SKM-1 treated with dmso at 0.1 percent for 144 hours (cell line): Measurements from ENCODE around the gene FAM153A.
"Not testable (repeated sequence)": the region's sequence is repeated elsewhere in the genome, so short reads cannot be mapped to it uniquely, and the experiment has no call there.

ENCODE experiments used
- DNase-seq: peaks from one replicate; lab custom pipeline; 2025; ENCODE audit not compliant: unreplicated experiment; lab: John Stamatoyannopoulos, UW

The FAM153A gene

GRCh38 chr5:177747354-177747753, 35.3 kb downstream of the FAM153A start:
- not testable (repeated sequence) for DNase-seq

GRCh38 chr5:177724858-177725257, 57.8 kb downstream of the FAM153A start:
- not testable (repeated sequence) for DNase-seq

- DNase-seq = not testable (repeated sequence)
These were observed 58.7 kb downstream of the FAM153A start for GRCh38 chr5:177723831-177724485.

GRCh38 chr5:177722829-177723228, 59.9 kb downstream of the FAM153A start:
- not testable (repeated sequence) for DNase-seq

- DNase-seq = not testable (repeated sequence)
These were observed 62.7 kb downstream of the FAM153A start for GRCh38 chr5:177719989-177720388.

GRCh38 chr5:177715423-177715822, 67.3 kb downstream of the FAM153A start:
- not testable (repeated sequence) for DNase-seq

- not testable (repeated sequence) for DNase-seq
These were observed 86.6 kb downstream of the FAM153A start for GRCh38 chr5:177696100-177696499.

- DNase-seq = not testable (repeated sequence)
These were observed 87.3 kb downstream of the FAM153A start for GRCh38 chr5:177695356-177695930.

GRCh38 chr5:177694518-177694835, 88.2 kb downstream of the FAM153A start:
- not testable (repeated sequence) for DNase-seq

GRCh38 chr5:177693671-177694517, 88.8 kb downstream of the FAM153A start:
- not testable (repeated sequence) for DNase-seq

- DNase-seq = not testable (repeated sequence)
These were observed 89.7 kb downstream of the FAM153A start for GRCh38 chr5:177692969-177693368.

GRCh38 chr5:177692507-177692906, 90.2 kb downstream of the FAM153A start:
- not testable (repeated sequence) for DNase-seq

GRCh38 chr5:177689011-177689610, 93.6 kb downstream of the FAM153A start:
- DNase-seq = not testable (repeated sequence)

GRCh38 chr5:177688091-177688490, 94.6 kb downstream of the FAM153A start:
- not testable (repeated sequence) for DNase-seq

- DNase-seq = not testable (repeated sequence)
These were observed 100.8 kb downstream of the FAM153A start for GRCh38 chr5:177681920-177682319.
